Fibroblast of mammary gland (primary cell): ENCODE data around the gene TRMT10C.

Experiments
- DNase-seq: peaks from one replicate; pipeline ENCODE4 v3.0.0-alpha.2; 2010; ENCODE audit warnings: low read depth
- H3K4me3 ChIP-seq: 2 replicates; pipeline ENCODE4 v1.5.1; 2011; ENCODE audit warnings: low read depth, mild to moderate bottlenecking, low read length, moderate library complexity; ENCODE audit not compliant: control insufficient read depth
- CTCF ChIP-seq: conservative IDR thresholded peaks from 2 replicates; pipeline ENCODE4 v1.5.1; 2011; ENCODE audit warnings: low read depth, low read length, inconsistent platforms; ENCODE audit not compliant: control insufficient read depth, insufficient read depth

The TRMT10C gene

DNA sequence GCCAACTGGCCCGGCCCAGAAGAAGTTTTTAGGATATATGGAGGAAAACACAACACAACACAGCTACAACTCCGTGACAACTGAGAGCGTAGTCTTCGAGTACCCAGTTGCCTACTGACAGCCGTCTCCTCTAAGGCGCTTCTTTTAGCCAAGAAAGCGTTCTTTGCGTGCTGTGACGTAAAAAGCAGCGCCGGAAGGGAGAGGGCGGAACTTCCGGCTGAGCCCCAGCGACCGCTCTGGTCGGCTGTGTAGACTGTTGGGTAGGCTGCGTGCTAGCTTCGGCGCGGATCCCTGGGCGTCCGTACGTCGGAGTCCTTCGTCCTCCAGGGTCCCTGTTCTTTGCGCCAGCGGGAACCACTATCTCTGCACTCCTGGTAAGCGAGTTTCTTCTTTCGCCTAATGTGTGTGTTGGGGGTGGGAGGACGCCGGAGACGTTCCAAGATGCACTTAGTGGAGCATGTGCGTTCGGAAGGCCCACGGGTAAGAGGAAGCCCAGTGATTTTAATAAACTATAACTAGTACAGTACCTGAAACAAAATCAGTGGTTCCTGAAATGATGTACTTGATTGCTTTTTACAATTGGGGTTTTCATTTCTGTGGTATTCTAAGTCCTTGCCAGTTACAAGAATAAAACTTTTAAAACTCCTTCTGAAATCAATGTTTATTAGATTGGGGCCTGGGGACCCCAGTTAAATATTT is at the start of gene TRMT10C:
Gene TRMT10C (plus strand): TSS at position 239 of the 699 bp plus-strand sequence. CDS start 2,914 bp downstream, outside the sequence.
- peak; percentile 92 for DNase-seq
- TF ChIP-seq CTCF = no peak
- H3K4me3 ChIP-seq = peak within 1 kb of the TSS; percentile 87

DNA sequence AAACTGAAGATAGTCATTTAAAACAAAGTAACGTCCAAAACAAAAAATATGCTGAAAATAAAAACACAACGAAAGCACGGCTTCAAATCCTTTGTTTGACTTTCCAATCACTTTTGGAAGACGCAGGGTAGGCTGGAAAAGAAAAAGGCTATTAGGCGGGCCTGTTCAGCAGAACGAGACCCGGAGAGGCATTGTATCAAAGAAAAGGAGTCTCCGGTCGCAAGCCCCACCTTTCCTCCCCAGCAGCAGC is 49.3 kb upstream of the TRMT10C start:
- no peak for DNase-seq
- peak overlapping the region; percentile 74 for H3K4me3 ChIP-seq
- no peak for TF ChIP-seq CTCF

DNA sequence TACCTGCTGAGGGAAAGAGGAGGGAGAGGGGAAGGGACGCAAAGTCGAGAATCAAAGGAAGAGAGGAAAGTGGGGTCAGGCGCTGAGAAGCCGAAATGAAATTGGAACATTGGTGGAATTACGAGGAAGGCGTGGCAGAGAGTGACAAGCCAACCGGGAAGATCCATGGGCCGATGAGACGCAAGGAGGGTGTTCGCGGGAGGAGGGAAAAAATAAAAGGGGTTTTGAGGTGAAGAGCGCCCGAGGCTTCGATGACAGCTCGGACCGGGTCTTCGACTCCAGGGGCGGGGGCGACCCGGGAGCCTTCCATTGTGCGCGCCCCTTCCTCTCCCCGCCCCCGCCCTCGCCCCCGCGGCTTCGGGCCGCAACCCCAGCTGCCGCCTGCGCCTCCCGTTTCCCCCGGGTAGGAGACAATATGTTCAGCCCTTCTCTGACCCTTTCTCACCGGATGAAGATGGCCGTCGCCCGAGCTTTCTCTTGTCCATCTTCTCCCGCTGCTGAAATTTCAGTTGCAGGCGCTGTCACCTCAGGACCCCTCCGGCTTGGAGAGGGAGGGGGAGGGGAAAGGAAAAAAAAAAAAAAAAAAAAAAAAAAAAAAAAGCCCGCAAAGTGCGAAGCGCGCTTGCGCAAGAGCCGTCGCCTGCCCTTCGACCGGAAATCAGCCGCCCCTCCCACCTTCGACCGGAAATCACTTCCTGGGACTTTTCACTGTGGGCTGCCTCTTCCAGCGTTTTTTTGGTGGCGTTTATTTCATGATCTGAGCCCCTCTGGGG is 48.8 kb upstream of the TRMT10C start, which contains the start of gene SENP7:
Gene SENP7 (minus strand): TSS at position 567 of the 773 bp plus-strand sequence. CDS start 82 bp downstream, at position 485.
- H3K4me3 ChIP-seq = peak within 1 kb of the TSS; percentile 74
- peak; percentile 79 for DNase-seq
- no peak for TF ChIP-seq CTCF

DNA sequence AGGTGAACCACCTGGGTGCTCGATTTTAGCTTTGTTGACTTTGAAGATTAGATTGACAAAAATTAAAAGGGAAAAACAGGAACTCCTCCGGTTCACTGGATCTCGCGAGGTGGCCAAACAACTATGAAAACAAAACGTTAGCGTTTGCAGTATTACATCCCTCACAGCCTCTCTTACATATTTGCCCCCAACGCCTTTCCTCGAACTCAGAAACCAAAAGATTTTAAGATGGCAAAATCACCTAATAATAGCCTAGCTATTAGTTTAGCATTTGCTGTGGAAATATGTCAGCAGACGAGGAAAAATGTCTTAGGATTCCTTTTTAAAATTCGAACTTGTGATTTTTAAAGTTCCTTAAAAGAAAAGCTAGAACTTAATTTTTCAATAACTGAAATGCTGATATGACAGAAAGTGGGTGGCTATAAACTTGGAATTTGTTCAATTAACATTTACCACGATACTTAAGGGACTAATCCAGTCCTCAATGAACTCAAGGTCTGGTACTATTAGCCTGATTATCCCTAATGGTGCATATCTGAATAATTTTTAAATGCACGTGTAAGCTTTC is 48.2 kb upstream of the TRMT10C start:
- DNase-seq = no peak
- H3K4me3 ChIP-seq = peak overlapping the region; percentile 74
- TF ChIP-seq CTCF = no peak

GRCh38 chr3:101518421-101518871 is 43.2 kb upstream of the TRMT10C start:
- peak; percentile 22 for DNase-seq
- no peak overlapping the region for H3K4me3 ChIP-seq
- no peak for TF ChIP-seq CTCF

DNA sequence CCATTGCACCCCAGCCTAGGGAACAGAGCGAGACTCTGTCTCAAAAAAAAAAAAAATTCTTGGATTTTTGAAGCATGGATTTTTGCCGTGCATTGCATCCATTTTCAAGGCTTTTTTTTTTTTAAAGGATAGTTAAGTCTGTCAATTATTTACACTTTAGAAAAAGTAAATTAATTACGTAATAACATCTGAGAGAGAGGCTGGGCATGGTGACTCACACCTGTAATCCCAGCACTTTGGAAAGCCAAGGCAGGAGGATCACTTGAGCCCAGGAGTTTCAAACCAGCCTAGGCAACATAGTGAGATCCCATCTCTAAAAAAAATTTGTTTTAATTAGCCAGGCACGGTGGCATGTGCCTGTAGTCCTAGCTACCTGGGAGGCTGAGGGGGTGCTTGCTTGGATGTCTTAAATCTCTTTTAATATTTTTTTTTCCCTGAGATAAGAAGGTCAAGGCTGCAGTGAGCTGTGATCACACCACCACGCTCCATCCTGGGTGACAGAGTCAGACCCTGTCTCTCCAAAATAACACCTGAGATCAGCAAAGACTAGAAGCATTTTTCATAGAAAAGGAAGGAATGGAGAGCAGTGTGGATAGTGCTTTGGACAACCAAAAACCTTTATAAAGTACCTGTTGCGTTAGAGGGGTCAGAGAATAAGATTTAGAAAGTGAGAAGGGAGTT is 41.8 kb upstream of the TRMT10C start:
- no peak for TF ChIP-seq CTCF
- DNase-seq = no peak

More for the DNA sequence above, 41.8 kb upstream of the TRMT10C start:
- no peak overlapping the region for H3K4me3 ChIP-seq
